Parathyroid adenoma (tissue), 2 donors: ENCODE data around the gene MIB1.

Source experiments
- H2AFZ ChIP-seq: fragments of 300-600 bp; sonication (generic); one replicate; pipeline ENCODE4 v1.7.0; 2017; ENCODE audit warnings: antibody characterized with exemption, mild to moderate bottlenecking
- H3K27ac ChIP-seq: fragments of 300-600 bp; sonication (generic); one replicate; pipeline ENCODE4 v1.7.0; 2017
- H3K27me3 ChIP-seq: fragments of 300-600 bp; sonication (generic); one replicate; pipeline ENCODE4 v1.7.0; 2017; ENCODE audit warnings: low read length; ENCODE audit not compliant: control insufficient read depth, insufficient read depth
- H3K36me3 ChIP-seq: fragments of 300-600 bp; sonication (generic); one replicate; pipeline ENCODE4 v1.7.0; 2017; ENCODE audit warnings: low read length; ENCODE audit not compliant: control insufficient read depth, insufficient read depth
- H3K4me1 ChIP-seq: fragments of 300-600 bp; sonication (generic); one replicate; pipeline ENCODE4 v1.7.0; 2017; ENCODE audit warnings: control low read depth
- H3K4me2 ChIP-seq: fragments of 300-600 bp; sonication (generic); one replicate; pipeline ENCODE4 v1.7.0; 2017; ENCODE audit warnings: low read length
- H3K4me3 ChIP-seq: fragments of 300-600 bp; sonication (generic); one replicate; pipeline ENCODE4 v1.7.0; 2017; ENCODE audit warnings: low read depth, low read length
- H3K79me2 ChIP-seq: fragments of 300-600 bp; sonication (generic); one replicate; pipeline ENCODE4 v1.7.0; 2017; ENCODE audit warnings: control low read depth
- H3K9ac ChIP-seq: fragments of 300-600 bp; sonication (generic); one replicate; pipeline ENCODE4 v1.7.0; 2017; ENCODE audit warnings: mild to moderate bottlenecking
- H3K9me3 ChIP-seq: fragments of 300-600 bp; sonication (generic); one replicate; pipeline ENCODE4 v1.7.0; 2017; ENCODE audit warnings: low read length; ENCODE audit not compliant: control insufficient read depth
- CTCF ChIP-seq: fragments of 300-600 bp; sonication (generic); IDR thresholded peaks from one replicate; pipeline ENCODE4 v1.7.0; 2017; ENCODE audit warnings: antibody characterized with exemption, mild to moderate bottlenecking
- donor health status: primary hyperparathyroidism.

The MIB1 gene

GRCh38 chr18:21809725-21810124, 69.1 kb downstream of the MIB1 start:
- Histone ChIP-seq H3K4me3 (no peak overlapping the region), H3K9me3 (no peaks in the 10 kb centered on the region), H3K79me2 (no peaks in the 10 kb centered on the region), H3K4me1 (no peaks in the 10 kb centered on the region), H3K27ac (no peak overlapping the region), H3K9ac (no peak overlapping the region), H3K36me3 (no peaks in the 10 kb centered on the region), H2AFZ (no peak overlapping the region), H3K27me3 (no peaks in the 10 kb centered on the region), H3K4me2 (no peak overlapping the region)
- no peak for TF ChIP-seq CTCF

- no peaks in the 10 kb centered on the region for H3K79me2 ChIP-seq
- no peak overlapping the region for H3K27ac ChIP-seq
- no peaks in the 10 kb centered on the region for H3K27me3 ChIP-seq
- no peaks in the 10 kb centered on the region for H3K36me3 ChIP-seq
- no peak for TF ChIP-seq CTCF
- H3K4me3 ChIP-seq = no peak overlapping the region
- H3K4me2 ChIP-seq = no peak overlapping the region
- no peaks in the 10 kb centered on the region for H3K4me1 ChIP-seq
- H3K9ac ChIP-seq = no peak overlapping the region
- no peaks in the 10 kb centered on the region for H3K9me3 ChIP-seq
- no peak overlapping the region for H2AFZ ChIP-seq
These were observed 74.5 kb downstream of the MIB1 start for GRCh38 chr18:21815101-21815500.

GRCh38 chr18:21820033-21820810, 79.6 kb downstream of the MIB1 start:
- H3K4me2 ChIP-seq = no peak overlapping the region
- no peaks in the 10 kb centered on the region for H3K36me3 ChIP-seq
- H3K4me1 ChIP-seq = no peaks in the 10 kb centered on the region
- no peak overlapping the region for H3K9ac ChIP-seq
- H3K27me3 ChIP-seq = no peaks in the 10 kb centered on the region
- no peaks in the 10 kb centered on the region for H3K79me2 ChIP-seq
- no peak overlapping the region for H3K27ac ChIP-seq
- no peaks in the 10 kb centered on the region for H3K9me3 ChIP-seq
- no peak overlapping the region for H2AFZ ChIP-seq
- TF ChIP-seq CTCF = peak; percentile 46
- H3K4me3 ChIP-seq = no peak overlapping the region

- no peak overlapping the region for H3K9ac ChIP-seq
- H3K27ac ChIP-seq = no peak overlapping the region
- no peak for TF ChIP-seq CTCF
- H2AFZ ChIP-seq = no peak overlapping the region
- H3K36me3 ChIP-seq = no peaks in the 10 kb centered on the region
- H3K79me2 ChIP-seq = no peaks in the 10 kb centered on the region
- H3K4me1 ChIP-seq = no peaks in the 10 kb centered on the region
- H3K27me3 ChIP-seq = no peaks in the 10 kb centered on the region
- H3K9me3 ChIP-seq = no peaks in the 10 kb centered on the region
- no peak overlapping the region for H3K4me2 ChIP-seq
- H3K4me3 ChIP-seq = no peak overlapping the region
These were observed 80.2 kb downstream of the MIB1 start for GRCh38 chr18:21820811-21821143.

- Histone ChIP-seq H3K36me3 (no peaks in the 10 kb centered on the region), H3K27me3 (no peaks in the 10 kb centered on the region), H2AFZ (no peak overlapping the region), H3K4me1 (peaks cover 3% of the 10 kb centered on the region), H3K9ac (no peak overlapping the region), H3K4me2 (no peak overlapping the region), H3K4me3 (no peak overlapping the region), H3K9me3 (no peaks in the 10 kb centered on the region), H3K27ac (no peak overlapping the region), H3K79me2 (no peaks in the 10 kb centered on the region)
- TF ChIP-seq CTCF = no peak
These were observed 83.3 kb downstream of the MIB1 start for GRCh38 chr18:21823848-21824247.
